Neural cell (in vitro differentiated cells): ENCODE data around the gene SIX2. TPM values are rescaled to one million over a fixed set of nuclear protein-coding genes. Genes with fewer than 3 reads are reported as not detected.

Experiments used
- H2AFZ ChIP-seq: fragments of 200-600, 300-800 bp; sonication (generic), shearing (Covaris generic); 2 replicates; pipeline ENCODE4 v1.6.0; 2014; ENCODE audit warnings: low read depth, mild to moderate bottlenecking, antibody characterized with exemption, low read length, moderate library complexity
- H3F3A ChIP-seq: fragments of 200-600 bp; shearing (Covaris generic); 2 replicates; pipeline ENCODE4 v1.6.1; 2016; ENCODE audit warnings: mild to moderate bottlenecking, moderate library complexity, mixed read lengths, antibody characterized with exemption, low read length; ENCODE audit not compliant: insufficient read depth, poor library complexity, severe bottlenecking
- H3K27ac ChIP-seq: fragments of 200-600, 300-800 bp; sonication (generic), shearing (Covaris generic); 2 replicates; pipeline ENCODE4 v1.5.1; 2014; ENCODE audit warnings: mild to moderate bottlenecking, low read length, moderate library complexity
- H3K27me3 ChIP-seq: fragments of 300-800, 200-600 bp; sonication (generic), shearing (Covaris generic); 2 replicates; pipeline ENCODE4 v1.6.0; 2014; ENCODE audit warnings: mild to moderate bottlenecking, low read depth, low read length, moderate library complexity; ENCODE audit not compliant: insufficient read depth
- H3K36me3 ChIP-seq: fragments of 300-800, 200-600 bp; sonication (generic), shearing (Covaris generic); 2 replicates; pipeline ENCODE4 v1.5.1; 2014; ENCODE audit warnings: mild to moderate bottlenecking, antibody characterized with exemption, low read length, moderate library complexity; ENCODE audit not compliant: insufficient read depth
- H3K4me2 ChIP-seq: fragments of 300-800, 200-600 bp; sonication (generic), shearing (Covaris generic); 2 replicates; pipeline ENCODE4 v1.6.0; 2014; ENCODE audit warnings: mild to moderate bottlenecking, low read length
- H3K4me3 ChIP-seq: fragments of 300-800, 200-600 bp; sonication (generic), shearing (Covaris generic); 2 replicates; pipeline ENCODE4 v1.5.1; 2014; ENCODE audit warnings: mild to moderate bottlenecking, low read length, moderate library complexity
- H3K79me2 ChIP-seq: fragments of 200-600 bp; shearing (Covaris generic); replicated peaks from 2 replicates; pipeline ENCODE4 v1.6.0; 2014; ENCODE audit warnings: mild to moderate bottlenecking, low read length, moderate library complexity; ENCODE audit not compliant: insufficient read depth
- H3K9ac ChIP-seq: fragments of 300-800, 200-600 bp; sonication (generic), shearing (Covaris generic); 2 replicates; pipeline ENCODE4 v1.6.1; 2016; ENCODE audit warnings: mild to moderate bottlenecking, low read length, mixed read lengths
- H3K9me2 ChIP-seq: fragments of 200-600 bp; shearing (Covaris generic); 2 replicates; pipeline ENCODE4 v1.6.1; 2016; ENCODE audit warnings: mild to moderate bottlenecking, low read length, mixed read lengths; ENCODE audit not compliant: insufficient read depth
- H3K9me3 ChIP-seq: fragments of 200-600, 300-800 bp; sonication (generic), shearing (Covaris generic); 2 replicates; pipeline ENCODE4 v1.6.1; 2016; ENCODE audit warnings: mild to moderate bottlenecking, mixed run types, low read length, moderate library complexity, mixed read lengths
- H4K20me1 ChIP-seq: fragments of 200-600 bp; shearing (Covaris generic); 2 replicates; pipeline ENCODE4 v1.6.1; 2016; ENCODE audit warnings: mild to moderate bottlenecking, mixed run types; ENCODE audit not compliant: insufficient read depth
- CTCF ChIP-seq: fragments of 450-650 bp; IDR thresholded peaks from 2 replicates; pipeline ENCODE4 v1.5.1; 2014; ENCODE audit warnings: antibody characterized with exemption, mild to moderate bottlenecking, moderate library complexity; ENCODE audit not compliant: poor library complexity, severe bottlenecking
- EP300 ChIP-seq: fragments of 450-650 bp; conservative IDR thresholded peaks from 2 replicates; pipeline ENCODE4 v1.6.1; 2014; ENCODE audit warnings: antibody characterized with exemption, mild to moderate bottlenecking, moderate library complexity; ENCODE audit not compliant: poor library complexity, severe bottlenecking
- EZH2 ChIP-seq: fragments of 200-600, 300-800 bp; shearing (Covaris generic), sonication (generic); IDR thresholded peaks from 2 replicates; pipeline ENCODE4 v1.6.1; 2014; ENCODE audit warnings: antibody characterized with exemption, low read length, borderline replicate concordance, mild to moderate bottlenecking; ENCODE audit not compliant: insufficient read depth, poor library complexity, severe bottlenecking
- MXI1 ChIP-seq: fragments of 450-650 bp; conservative IDR thresholded peaks from 2 replicates; pipeline ENCODE4 v1.6.1; 2014; ENCODE audit warnings: antibody characterized with exemption, mild to moderate bottlenecking; ENCODE audit not compliant: poor library complexity, severe bottlenecking
- POLR2AphosphoS5 ChIP-seq: IDR thresholded peaks from 2 replicates; pipeline ENCODE4 v1.6.1; 2012
- RAD21 ChIP-seq: fragments of 450-650 bp; conservative IDR thresholded peaks from 2 replicates; pipeline ENCODE4 v1.6.1; 2014; ENCODE audit warnings: antibody characterized with exemption, mild to moderate bottlenecking, moderate library complexity
- SMC3 ChIP-seq: fragments of 450-650 bp; conservative IDR thresholded peaks from 2 replicates; pipeline ENCODE4 v1.6.1; 2014; ENCODE audit warnings: antibody characterized with exemption, mild to moderate bottlenecking, moderate library complexity; ENCODE audit not compliant: poor library complexity
- TAF1 ChIP-seq: IDR thresholded peaks from 2 replicates; pipeline ENCODE4 v1.6.1; 2012; ENCODE audit warnings: low read depth
- polyA plus RNA-seq: library from polyadenylated mRNA; depleted of rRNA; stranded (reverse); fragments of >200 nt; gene quantifications from 2 replicates; pipeline ENCODE4 v1.2.3, GENCODE V29; 2014
- TF ChIP-seq, protein P1 (sequence below): IDR thresholded peaks from 2 replicates; pipeline ENCODE4 v1.6.1; 2012; ENCODE audit warnings: borderline replicate concordance

The SIX2 gene
- polyA plus RNA-seq, 1 donor from 2014 or later: 0.16 TPM

- H3K9ac ChIP-seq: no peak overlapping the region
- no peak overlapping the region for H3K4me3 ChIP-seq
- H3K9me2 ChIP-seq: no peaks in the 10 kb centered on the region
- H3K27ac ChIP-seq: no peak overlapping the region
- no peaks in the 10 kb centered on the region for H3K36me3 ChIP-seq
- no peaks in the 10 kb centered on the region for H4K20me1 ChIP-seq
- no peaks in the 10 kb centered on the region for H3K79me2 ChIP-seq
- no peak overlapping the region for H2AFZ ChIP-seq
- H3K9me3 ChIP-seq: no peaks in the 10 kb centered on the region
- TF ChIP-seq SMC3 (no peak), RAD21 (no peak), EZH2 (no peak), POLR2AphosphoS5 (no peak), EP300 (no peak), TAF1 (no peak), MXI1 (no peak), CTCF (no peak)
- TF ChIP-seq, protein P1, sequence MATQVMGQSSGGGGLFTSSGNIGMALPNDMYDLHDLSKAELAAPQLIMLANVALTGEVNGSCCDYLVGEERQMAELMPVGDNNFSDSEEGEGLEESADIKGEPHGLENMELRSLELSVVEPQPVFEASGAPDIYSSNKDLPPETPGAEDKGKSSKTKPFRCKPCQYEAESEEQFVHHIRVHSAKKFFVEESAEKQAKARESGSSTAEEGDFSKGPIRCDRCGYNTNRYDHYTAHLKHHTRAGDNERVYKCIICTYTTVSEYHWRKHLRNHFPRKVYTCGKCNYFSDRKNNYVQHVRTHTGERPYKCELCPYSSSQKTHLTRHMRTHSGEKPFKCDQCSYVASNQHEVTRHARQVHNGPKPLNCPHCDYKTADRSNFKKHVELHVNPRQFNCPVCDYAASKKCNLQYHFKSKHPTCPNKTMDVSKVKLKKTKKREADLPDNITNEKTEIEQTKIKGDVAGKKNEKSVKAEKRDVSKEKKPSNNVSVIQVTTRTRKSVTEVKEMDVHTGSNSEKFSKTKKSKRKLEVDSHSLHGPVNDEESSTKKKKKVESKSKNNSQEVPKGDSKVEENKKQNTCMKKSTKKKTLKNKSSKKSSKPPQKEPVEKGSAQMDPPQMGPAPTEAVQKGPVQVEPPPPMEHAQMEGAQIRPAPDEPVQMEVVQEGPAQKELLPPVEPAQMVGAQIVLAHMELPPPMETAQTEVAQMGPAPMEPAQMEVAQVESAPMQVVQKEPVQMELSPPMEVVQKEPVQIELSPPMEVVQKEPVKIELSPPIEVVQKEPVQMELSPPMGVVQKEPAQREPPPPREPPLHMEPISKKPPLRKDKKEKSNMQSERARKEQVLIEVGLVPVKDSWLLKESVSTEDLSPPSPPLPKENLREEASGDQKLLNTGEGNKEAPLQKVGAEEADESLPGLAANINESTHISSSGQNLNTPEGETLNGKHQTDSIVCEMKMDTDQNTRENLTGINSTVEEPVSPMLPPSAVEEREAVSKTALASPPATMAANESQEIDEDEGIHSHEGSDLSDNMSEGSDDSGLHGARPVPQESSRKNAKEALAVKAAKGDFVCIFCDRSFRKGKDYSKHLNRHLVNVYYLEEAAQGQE: no peak
- H3K27me3 ChIP-seq: peaks cover 68% of the 10 kb centered on the region
- no peaks in the 10 kb centered on the region for H3F3A ChIP-seq
- H3K4me2 ChIP-seq: no peak overlapping the region
These were observed 9.7 kb downstream of the SIX2 start for GRCh38 chr2:44999540-44999939.

- no peaks in the 10 kb centered on the region for H3K9me2 ChIP-seq
- H4K20me1 ChIP-seq: no peaks in the 10 kb centered on the region
- TF ChIP-seq EZH2: no peak
- H3K4me2 ChIP-seq: no peak overlapping the region
- H3F3A ChIP-seq: no peaks in the 10 kb centered on the region
- no peak overlapping the region for H3K4me3 ChIP-seq
- no peak overlapping the region for H3K9ac ChIP-seq
- no peak overlapping the region for H2AFZ ChIP-seq
- no peaks in the 10 kb centered on the region for H3K9me3 ChIP-seq
- peaks cover 52% of the 10 kb centered on the region for H3K27me3 ChIP-seq
- H3K36me3 ChIP-seq: no peaks in the 10 kb centered on the region
- H3K79me2 ChIP-seq: no peaks in the 10 kb centered on the region
- H3K27ac ChIP-seq: no peak overlapping the region
These were observed 11.3 kb downstream of the SIX2 start for GRCh38 chr2:44997963-44998362.

DNA sequence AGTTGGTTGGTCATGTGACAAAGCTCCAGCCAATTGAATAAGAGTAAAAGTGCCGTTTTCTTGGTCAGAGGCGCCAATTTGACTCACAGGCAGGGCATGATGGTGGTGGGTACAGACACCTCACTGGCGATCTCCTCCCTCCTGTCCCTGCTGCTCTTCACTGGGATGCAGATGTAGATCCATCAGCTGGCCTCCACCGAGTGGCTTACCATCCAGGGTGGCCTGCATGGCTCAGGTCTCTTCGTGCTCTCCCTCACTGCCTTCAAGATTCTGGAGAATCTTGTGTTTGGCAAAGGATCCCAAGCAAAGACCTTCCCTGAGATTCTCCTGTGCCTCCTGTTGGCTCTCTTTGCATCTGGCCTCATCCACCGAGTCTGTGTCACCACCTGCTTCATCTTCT lies 12.9 kb downstream of the SIX2 start:
- Histone ChIP-seq H3K4me3 (no peak overlapping the region), H3K79me2 (no peaks in the 10 kb centered on the region), H3K9me3 (no peaks in the 10 kb centered on the region), H3K9me2 (no peaks in the 10 kb centered on the region), H3K4me2 (no peak overlapping the region), H2AFZ (no peak overlapping the region), H4K20me1 (no peaks in the 10 kb centered on the region), H3K27me3 (peaks cover 36% of the 10 kb centered on the region), H3K36me3 (no peaks in the 10 kb centered on the region), H3F3A (no peaks in the 10 kb centered on the region), H3K27ac (no peak overlapping the region), H3K9ac (no peak overlapping the region)
- TF ChIP-seq MXI1 (no peak), CTCF (no peak), EP300 (no peak), EZH2 (no peak), TAF1 (no peak), RAD21 (no peak)
